HFFc6 (cell line): ENCODE results near the gene IFI35. TPM values are rescaled to one million over a fixed set of nuclear protein-coding genes. Genes with fewer than 3 reads are reported as not detected.

ENCODE experiments used
- DNase-seq: peaks from one replicate; pipeline ENCODE4 v3.0.0-alpha.2; 2018
- H3K27ac Mint-ChIP-seq: 2 replicates; pipeline ENCODE4 v1.8.0; 2020; ENCODE audit warnings: mild to moderate bottlenecking, mixed read lengths
- H3K27me3 Mint-ChIP-seq: 2 replicates; pipeline ENCODE4 v1.8.0; 2021; ENCODE audit warnings: mild to moderate bottlenecking, moderate library complexity, mixed read lengths; ENCODE audit not compliant: insufficient read depth
- H3K36me3 Mint-ChIP-seq: 2 replicates; pipeline ENCODE4 v1.8.0; 2021; ENCODE audit warnings: low read depth, mixed read lengths
- H3K4me1 Mint-ChIP-seq: 2 replicates; pipeline ENCODE4 v1.8.0; 2020; ENCODE audit warnings: low read depth, mixed read lengths
- H3K4me3 Mint-ChIP-seq: 2 replicates; pipeline ENCODE4 v1.8.0; 2020; ENCODE audit warnings: mild to moderate bottlenecking, moderate library complexity, mixed read lengths
- H3K9me3 Mint-ChIP-seq: 2 replicates; pipeline ENCODE4 v1.8.0; 2020; ENCODE audit warnings: mild to moderate bottlenecking, mixed read lengths
- total RNA-seq, 6 experiments: library from RNA; stranded (reverse); fragmentation: NEBNext Ultra II Directional; extraction: Animal tissue kit (Norgen Biotek cat#: 25700); gene quantifications; 2 replicates in 1 of 6; 3 replicates in 5 of 6; pipeline ENCODE4 v1.2.3, GENCODE V29; 2021
- TF ChIP-seq, protein P1 (sequence below): fragments of 200-600 bp; sonication (generic); IDR thresholded peaks from 2 replicates; pipeline ENCODE4 v1.5.0; 2021; ENCODE audit warnings: antibody characterized with exemption, mild to moderate bottlenecking

IFI35 gene
- total RNA-seq, 6 experiments from 2014 or later = 6.3 to 22.4 (median 18.8) TPM

DNA sequence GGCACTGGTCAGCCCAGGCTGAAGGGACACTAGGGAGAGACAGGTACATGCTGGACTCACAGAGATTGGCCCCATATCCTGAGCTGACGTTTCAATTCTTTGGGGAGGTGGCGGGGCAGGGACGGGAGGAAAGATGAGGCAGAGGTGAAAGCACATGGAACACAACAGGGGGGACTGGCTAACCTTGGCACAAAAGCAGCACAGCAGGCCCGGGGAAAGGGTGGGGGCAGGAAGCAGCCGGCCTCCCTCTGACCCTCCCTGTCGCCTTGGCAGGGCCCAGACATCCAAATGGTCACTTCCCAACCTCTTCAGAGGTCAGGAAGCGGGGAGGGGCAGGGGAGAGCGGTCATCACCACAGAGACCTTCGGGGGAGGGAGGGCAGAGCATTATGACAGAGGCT, 9.0 kb downstream of the IFI35 start:
- H3K27ac Mint-ChIP-seq = no peak overlapping the region; the same call in 1 of the 2 replicates
- H3K27me3 Mint-ChIP-seq = no peaks in the 10 kb centered on the region; the same call in 1 of the 2 replicates

DNA sequence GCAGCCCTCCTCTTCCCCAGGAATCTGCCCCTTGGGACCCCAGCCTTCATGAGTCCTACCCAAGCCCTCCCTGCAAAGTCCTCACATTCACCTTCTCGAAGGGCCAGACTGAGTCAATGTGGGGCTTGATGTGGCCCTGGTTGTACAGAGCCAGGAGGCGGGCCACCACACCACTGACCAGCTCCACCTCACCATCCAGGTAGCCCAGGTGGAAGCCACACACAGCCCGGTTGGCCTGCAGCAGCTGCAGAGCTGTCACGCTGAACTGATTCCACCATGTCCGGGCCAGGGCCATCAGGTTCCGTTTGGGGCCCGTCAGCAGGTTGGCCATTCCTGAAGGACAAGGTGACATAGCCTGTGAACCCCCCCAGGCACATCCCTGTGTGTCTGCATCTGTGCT, 9.6 kb downstream of the IFI35 start:
- Mint-ChIP-seq H3K27ac (no peak overlapping the region), H3K9me3 (no peaks in the 10 kb centered on the region), H3K4me1 (peaks cover 42% of the 10 kb centered on the region), H3K36me3 (peaks cover 9% of the 10 kb centered on the region), H3K4me3 (no peak overlapping the region), H3K27me3 (no peaks in the 10 kb centered on the region; the same call in 1 of the 2 replicates)
- TF ChIP-seq, protein P1, sequence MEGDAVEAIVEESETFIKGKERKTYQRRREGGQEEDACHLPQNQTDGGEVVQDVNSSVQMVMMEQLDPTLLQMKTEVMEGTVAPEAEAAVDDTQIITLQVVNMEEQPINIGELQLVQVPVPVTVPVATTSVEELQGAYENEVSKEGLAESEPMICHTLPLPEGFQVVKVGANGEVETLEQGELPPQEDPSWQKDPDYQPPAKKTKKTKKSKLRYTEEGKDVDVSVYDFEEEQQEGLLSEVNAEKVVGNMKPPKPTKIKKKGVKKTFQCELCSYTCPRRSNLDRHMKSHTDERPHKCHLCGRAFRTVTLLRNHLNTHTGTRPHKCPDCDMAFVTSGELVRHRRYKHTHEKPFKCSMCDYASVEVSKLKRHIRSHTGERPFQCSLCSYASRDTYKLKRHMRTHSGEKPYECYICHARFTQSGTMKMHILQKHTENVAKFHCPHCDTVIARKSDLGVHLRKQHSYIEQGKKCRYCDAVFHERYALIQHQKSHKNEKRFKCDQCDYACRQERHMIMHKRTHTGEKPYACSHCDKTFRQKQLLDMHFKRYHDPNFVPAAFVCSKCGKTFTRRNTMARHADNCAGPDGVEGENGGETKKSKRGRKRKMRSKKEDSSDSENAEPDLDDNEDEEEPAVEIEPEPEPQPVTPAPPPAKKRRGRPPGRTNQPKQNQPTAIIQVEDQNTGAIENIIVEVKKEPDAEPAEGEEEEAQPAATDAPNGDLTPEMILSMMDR = no peak
- no peak for DNase-seq

More for the DNA sequence above, 9.0 kb downstream of the IFI35 start:
- H3K4me3 Mint-ChIP-seq = no peak overlapping the region
- H3K36me3 Mint-ChIP-seq = peaks cover 9% of the 10 kb centered on the region
- no peaks in the 10 kb centered on the region for H3K9me3 Mint-ChIP-seq
- TF ChIP-seq, protein P1 = no peak
- peaks cover 45% of the 10 kb centered on the region for H3K4me1 Mint-ChIP-seq
- DNase-seq = no peak

DNA sequence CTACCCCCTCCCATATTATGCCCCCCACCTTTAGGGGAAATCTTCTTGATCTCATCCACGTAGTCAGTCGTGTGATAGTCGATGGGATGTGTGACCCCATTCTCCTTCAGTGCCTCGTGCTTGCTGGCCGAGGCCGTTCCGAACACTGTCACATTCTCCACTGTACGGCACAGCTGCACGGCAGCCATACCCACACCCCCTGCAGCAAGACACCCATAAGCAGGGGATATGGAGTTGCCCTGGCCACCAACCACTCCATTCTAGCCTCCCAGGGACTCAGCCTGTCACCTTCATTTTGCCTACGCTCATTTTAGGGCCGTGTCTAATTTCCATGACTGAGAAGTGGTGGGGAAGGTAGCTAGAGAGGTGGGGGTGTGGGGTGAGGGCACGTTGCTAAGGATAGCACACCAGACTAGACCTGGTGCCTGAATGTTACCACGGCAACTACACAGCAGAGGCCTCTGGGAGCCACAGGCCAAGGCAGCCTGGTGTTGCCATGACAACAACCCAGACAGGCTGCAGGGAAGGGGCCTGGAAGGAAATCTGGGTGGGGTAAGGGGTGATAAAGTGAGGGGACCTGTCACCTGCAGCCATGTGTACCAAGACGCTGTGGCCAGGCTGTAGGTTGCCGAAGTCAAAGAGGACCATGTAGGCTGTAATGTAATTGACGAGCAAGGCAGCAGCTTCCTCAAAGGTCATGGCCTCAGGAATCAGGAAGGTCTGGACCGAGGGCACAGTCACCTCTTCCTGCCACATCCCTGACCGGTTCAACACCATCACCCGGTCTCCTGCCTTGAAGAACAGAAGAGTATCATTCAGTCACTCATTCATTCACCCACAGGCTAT, 11.6 kb downstream of the IFI35 start:
- Mint-ChIP-seq H3K36me3 (peaks cover 9% of the 10 kb centered on the region), H3K27me3 (no peaks in the 10 kb centered on the region), H3K4me1 (peaks cover 42% of the 10 kb centered on the region), H3K9me3 (no peaks in the 10 kb centered on the region), H3K27ac (peak overlapping the region; percentile 45), H3K4me3 (no peak overlapping the region; the same call in 1 of the 2 replicates)
- TF ChIP-seq, protein P1 = no peak
- no peak for DNase-seq

DNA sequence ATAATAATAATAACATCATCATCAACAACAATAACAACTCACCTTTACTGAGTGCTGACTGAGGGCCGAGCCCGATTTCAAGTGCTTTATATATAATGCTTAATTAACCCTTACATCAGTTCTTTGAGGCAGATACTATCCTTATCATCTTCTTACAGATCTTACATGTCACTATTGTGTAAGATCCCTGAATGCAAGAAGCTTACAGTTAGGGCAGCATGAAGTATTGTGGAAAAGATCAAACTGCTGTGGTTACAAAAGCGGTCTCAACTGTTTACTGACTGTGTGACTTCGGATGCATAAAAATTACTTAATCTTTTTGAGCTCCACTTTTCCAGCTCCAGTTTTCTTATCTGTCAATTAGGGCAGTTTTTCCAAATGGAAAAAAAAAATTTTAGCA, 12.3 kb downstream of the IFI35 start:
- Mint-ChIP-seq H3K4me1 (peaks cover 42% of the 10 kb centered on the region), H3K9me3 (no peaks in the 10 kb centered on the region), H3K27me3 (no peaks in the 10 kb centered on the region), H3K27ac (peak overlapping the region; percentile 45; the same call in 1 of the 2 replicates), H3K36me3 (peaks cover 9% of the 10 kb centered on the region), H3K4me3 (peak overlapping the region; percentile 15; the same call in 1 of the 2 replicates)
- DNase-seq = no peak
- TF ChIP-seq, protein P1 = no peak

DNA sequence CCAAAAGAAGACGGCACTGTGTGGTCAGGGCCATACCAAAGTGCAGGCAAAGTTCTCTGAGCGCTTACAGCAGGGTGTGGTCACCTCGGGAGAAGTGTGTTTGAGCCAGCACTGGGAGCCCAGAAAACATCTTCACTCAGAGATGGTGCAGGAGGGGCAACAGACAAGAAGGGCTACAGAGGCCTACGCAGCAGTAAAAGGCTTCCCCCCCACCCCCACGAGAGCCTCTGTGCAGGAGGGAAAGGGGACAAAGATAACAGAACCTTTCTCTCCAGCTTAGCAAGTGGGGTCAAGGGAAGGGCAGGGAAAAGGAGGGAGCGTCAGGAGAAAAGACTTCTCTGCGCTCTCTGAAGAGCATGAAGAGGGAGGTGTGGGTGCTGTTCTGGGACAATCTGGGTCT, 12.8 kb downstream of the IFI35 start:
- TF ChIP-seq, protein P1 = no peak
- Mint-ChIP-seq H3K9me3 (no peaks in the 10 kb centered on the region), H3K4me3 (peak overlapping the region; percentile 90; the same call in 1 of the 2 replicates), H3K27me3 (no peaks in the 10 kb centered on the region; the same call in 1 of the 2 replicates), H3K4me1 (peaks cover 44% of the 10 kb centered on the region), H3K36me3 (peaks cover 9% of the 10 kb centered on the region), H3K27ac (peak overlapping the region; percentile 74)
- DNase-seq = no peak
